Lower lobe of right lung (tissue), 2 donors: ENCODE results near the gene AIF1L. TPM values are rescaled to one million over a fixed set of nuclear protein-coding genes. Genes with fewer than 3 reads are reported as not detected.
A peak's percentile ranks its signal among the peaks of the same experiment; 100 is the strongest.
"Not testable (repeated sequence)": the region's sequence is repeated elsewhere in the genome, so short reads cannot be mapped to it uniquely, and the experiment has no call there.

Experiments
- ATAC-seq, 2 donors: fragments of 200-7000 bp; cut with Tn5 transposase; one replicate each; pipeline ENCODE4 v1.9.1; 2020 to 2022; ENCODE audit warnings: mild to moderate bottlenecking in 2 of 2, moderate library complexity in 2 of 2
- DNase-seq: peaks from one replicate; pipeline ENCODE4 v3.0.0-alpha.2; 2020
- H3K27ac ChIP-seq: fragments of 200-600 bp; one replicate; pipeline ENCODE4 v1.8.0; 2022
- H3K27me3 ChIP-seq: fragments of 200-600 bp; one replicate; pipeline ENCODE4 v1.8.0; 2022; ENCODE audit warnings: low read depth
- H3K36me3 ChIP-seq: fragments of 200-600 bp; one replicate; pipeline ENCODE4 v1.8.0; 2022; ENCODE audit warnings: mild to moderate bottlenecking
- H3K4me1 ChIP-seq: fragments of 200-600 bp; one replicate; pipeline ENCODE4 v1.8.0; 2022
- H3K4me3 ChIP-seq: fragments of 200-600 bp; one replicate; pipeline ENCODE4 v1.8.0; 2022; ENCODE audit warnings: mild to moderate bottlenecking
- H3K9me3 ChIP-seq: fragments of 200-600 bp; one replicate; pipeline ENCODE4 v1.8.0; 2022
- intact Hi-C: fragments of 100-400 bp; cut with DNase I; formaldehyde crosslinking; loops from one replicate; pipeline ENCODE4 v1.11.0; 2022
- total RNA-seq: library from RNA; stranded (reverse); fragmentation: NEBNext Ultra II Directional; extraction: Animal tissue kit (Norgen Biotek cat#: 25700); gene quantifications from one replicate; pipeline ENCODE4 v1.2.1, GENCODE V29; 2021
- TF ChIP-seq, protein P1 (sequence below): fragments of 200-600 bp; IDR thresholded peaks from one replicate; pipeline ENCODE4 v1.8.0; 2022; ENCODE audit warnings: antibody characterized with exemption, mild to moderate bottlenecking
- donor health status: DM: no; HTN: yes; CAD: no; lungs with severe emphysema.

Gene AIF1L
- total RNA-seq, 1 donor from 2014 or later: 16.0 TPM

- no peak for DNase-seq
- ATAC-seq: no peak
- Histone ChIP-seq H3K4me1 (peaks cover 6% of the 10 kb centered on the region), H3K9me3 (no peaks in the 10 kb centered on the region), H3K27ac (no peak overlapping the region), H3K36me3 (no peaks in the 10 kb centered on the region), H3K27me3 (peaks cover 39% of the 10 kb centered on the region), H3K4me3 (no peak overlapping the region)
- TF ChIP-seq, protein P1, sequence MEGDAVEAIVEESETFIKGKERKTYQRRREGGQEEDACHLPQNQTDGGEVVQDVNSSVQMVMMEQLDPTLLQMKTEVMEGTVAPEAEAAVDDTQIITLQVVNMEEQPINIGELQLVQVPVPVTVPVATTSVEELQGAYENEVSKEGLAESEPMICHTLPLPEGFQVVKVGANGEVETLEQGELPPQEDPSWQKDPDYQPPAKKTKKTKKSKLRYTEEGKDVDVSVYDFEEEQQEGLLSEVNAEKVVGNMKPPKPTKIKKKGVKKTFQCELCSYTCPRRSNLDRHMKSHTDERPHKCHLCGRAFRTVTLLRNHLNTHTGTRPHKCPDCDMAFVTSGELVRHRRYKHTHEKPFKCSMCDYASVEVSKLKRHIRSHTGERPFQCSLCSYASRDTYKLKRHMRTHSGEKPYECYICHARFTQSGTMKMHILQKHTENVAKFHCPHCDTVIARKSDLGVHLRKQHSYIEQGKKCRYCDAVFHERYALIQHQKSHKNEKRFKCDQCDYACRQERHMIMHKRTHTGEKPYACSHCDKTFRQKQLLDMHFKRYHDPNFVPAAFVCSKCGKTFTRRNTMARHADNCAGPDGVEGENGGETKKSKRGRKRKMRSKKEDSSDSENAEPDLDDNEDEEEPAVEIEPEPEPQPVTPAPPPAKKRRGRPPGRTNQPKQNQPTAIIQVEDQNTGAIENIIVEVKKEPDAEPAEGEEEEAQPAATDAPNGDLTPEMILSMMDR: no peak
- intact Hi-C loops: no loop called here
Measured at GRCh38 chr9:131099102-131099606, 2.8 kb downstream of the AIF1L start.

DNA sequence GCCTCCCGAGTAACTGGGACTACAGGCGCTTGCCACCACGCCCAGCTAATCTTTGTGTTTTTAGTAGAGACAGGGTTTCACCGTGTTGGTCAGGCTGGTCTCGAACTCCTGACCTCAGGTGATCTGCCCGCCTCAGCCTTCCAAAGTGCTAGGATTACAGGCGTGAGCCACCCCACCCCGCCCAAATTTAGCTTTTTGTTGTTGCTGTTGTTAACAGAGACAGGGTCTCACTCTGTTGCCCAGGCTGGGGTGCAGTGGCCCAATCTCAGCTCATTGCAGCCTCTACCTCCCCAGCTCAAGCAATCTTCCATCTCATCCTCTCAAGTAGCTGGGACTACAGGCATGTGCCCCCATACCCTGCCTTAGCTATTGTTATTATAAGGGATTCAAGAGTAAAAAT lies 3.5 kb downstream of the AIF1L start:
- ATAC-seq, H3K4me1 ChIP-seq, intact Hi-C loops, DNase-seq, H3K9me3 ChIP-seq, H3K27ac ChIP-seq, H3K36me3 ChIP-seq, H3K4me3 ChIP-seq: not testable (repeated sequence)
- peaks cover 33% of the 10 kb centered on the region for H3K27me3 ChIP-seq

DNA sequence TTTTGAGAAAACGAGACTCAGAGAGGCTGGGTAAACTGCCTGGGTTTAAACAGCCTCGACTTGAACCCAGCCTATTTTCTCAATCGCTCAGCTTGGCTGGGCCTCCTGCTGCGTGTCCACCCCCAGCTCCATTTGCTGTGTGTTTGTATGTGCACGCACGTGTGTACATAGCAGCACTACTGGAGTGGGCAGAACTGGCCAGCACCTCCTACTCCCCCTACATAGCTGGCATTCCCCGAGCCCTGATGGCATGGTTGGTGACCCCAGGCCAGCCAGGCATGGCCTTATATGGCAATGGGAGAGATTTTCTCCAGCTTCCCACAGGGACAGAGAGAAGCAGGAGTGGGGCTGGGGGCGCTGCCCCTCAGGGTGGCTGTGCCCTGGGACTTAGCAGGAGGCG lies 4.1 kb downstream of the AIF1L start:
- Histone ChIP-seq H3K27ac (no peak overlapping the region), H3K9me3 (no peaks in the 10 kb centered on the region), H3K36me3 (no peaks in the 10 kb centered on the region), H3K27me3 (peaks cover 27% of the 10 kb centered on the region), H3K4me1 (peaks cover 6% of the 10 kb centered on the region), H3K4me3 (no peak overlapping the region)
- TF ChIP-seq, protein P1: no peak
- intact Hi-C loops: no loop called here
- DNase-seq (no peak), ATAC-seq (no peak)

DNA sequence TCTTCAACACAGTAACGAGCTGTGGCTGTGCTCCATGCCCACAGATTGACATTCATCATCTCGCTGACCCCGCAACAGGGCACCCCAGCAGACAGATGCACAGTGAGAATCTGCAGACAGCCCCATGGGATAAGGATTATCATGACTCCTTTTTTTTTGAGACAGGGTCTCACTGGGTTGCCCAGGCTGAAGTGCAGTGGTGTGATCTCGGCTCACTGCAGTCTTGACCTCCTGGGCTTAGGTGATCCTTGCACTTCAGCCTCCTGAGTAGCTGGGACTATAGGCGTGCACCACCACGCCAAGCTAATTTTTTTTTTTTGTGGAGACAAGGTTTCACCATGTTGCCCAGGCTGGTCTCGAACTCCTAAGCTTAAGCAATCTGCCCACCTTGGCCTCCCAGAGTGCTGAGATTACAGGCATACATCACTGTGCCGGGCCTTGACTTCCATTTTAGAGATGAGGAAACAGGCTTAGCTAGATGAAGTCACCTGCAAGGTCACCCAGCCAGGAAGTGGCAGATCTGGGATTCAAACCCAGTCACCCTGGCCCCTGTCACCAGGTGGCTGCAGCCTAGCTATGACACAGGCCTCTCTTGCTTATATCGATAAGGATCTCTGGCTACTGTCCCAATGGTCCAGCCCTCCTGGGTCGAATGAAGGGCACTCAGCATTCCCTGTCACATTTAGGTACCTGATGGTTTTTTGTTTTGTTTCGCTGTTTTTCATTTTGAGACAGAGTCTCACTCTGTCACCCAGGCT lies 5.1 kb downstream of the AIF1L start:
- intact Hi-C loops: no loop called here
- Histone ChIP-seq H3K4me1 (peaks cover 6% of the 10 kb centered on the region), H3K9me3 (no peaks in the 10 kb centered on the region)

DNA sequence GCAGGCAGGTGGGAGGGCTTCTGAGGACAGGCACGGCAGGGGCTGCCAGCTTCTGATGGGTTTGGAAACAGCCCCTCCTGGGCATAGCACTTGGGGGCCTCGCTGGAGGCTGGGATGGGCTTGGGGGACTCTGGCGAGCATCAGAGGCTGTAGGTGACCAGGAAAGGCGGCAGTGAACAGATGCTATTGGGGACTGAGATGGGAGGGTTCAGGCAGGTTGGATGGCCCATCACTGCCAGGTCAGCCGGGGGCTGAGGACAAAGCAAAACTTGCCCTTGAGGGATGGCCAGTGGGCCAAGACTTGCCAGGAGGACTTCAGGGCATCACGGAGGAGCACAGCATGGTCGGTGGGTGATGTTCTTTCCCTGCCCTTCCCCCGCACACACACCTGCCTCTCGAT lies 6.7 kb downstream of the AIF1L start:
- Histone ChIP-seq H3K4me1 (no peaks in the 10 kb centered on the region), H3K36me3 (no peaks in the 10 kb centered on the region), H3K27me3 (peaks cover 2% of the 10 kb centered on the region), H3K27ac (peak overlapping the region; percentile 38), H3K4me3 (no peak overlapping the region), H3K9me3 (no peaks in the 10 kb centered on the region)
- ATAC-seq (no peak), DNase-seq (no peak)
- TF ChIP-seq, protein P1: no peak
- intact Hi-C loops: no loop called here

More for the DNA sequence above, 5.1 kb downstream of the AIF1L start:
- Histone ChIP-seq H3K27me3 (peaks cover 18% of the 10 kb centered on the region), H3K4me3 (no peak overlapping the region), H3K36me3 (no peaks in the 10 kb centered on the region), H3K27ac (no peak overlapping the region)
- TF ChIP-seq, protein P1: no peak
- DNase-seq (no peak), ATAC-seq (no peak)

GRCh38 chr9:131103535-131103934 lies 7.2 kb downstream of the AIF1L start:
- ATAC-seq: no peak
- TF ChIP-seq, protein P1: no peak
- intact Hi-C loops: no loop called here

More at GRCh38 chr9:131103535-131103934, 7.2 kb downstream of the AIF1L start:
- Histone ChIP-seq H3K36me3 (no peaks in the 10 kb centered on the region), H3K4me1 (no peaks in the 10 kb centered on the region), H3K4me3 (no peak overlapping the region), H3K27ac (peak overlapping the region; percentile 38), H3K9me3 (no peaks in the 10 kb centered on the region), H3K27me3 (no peaks in the 10 kb centered on the region)
- DNase-seq: no peak
